Hepatocyte (in vitro differentiated cells): ENCODE measurements around the gene IREB2. TPM values are rescaled to one million over a fixed set of nuclear protein-coding genes. Genes with fewer than 3 reads are reported as not detected.
"Not testable (repeated sequence)": the region's sequence is repeated elsewhere in the genome, so short reads cannot be mapped to it uniquely, and the experiment has no call there.

Experiments
- DNase-seq: peaks from one replicate; pipeline ENCODE4 v3.0.0-alpha.2; 2016; ENCODE audit warnings: low spot score
- H2AFZ ChIP-seq: fragments of 200-600 bp; sonication (generic); 2 replicates; pipeline ENCODE4 v1.6.0; 2016; ENCODE audit warnings: antibody characterized with exemption, mild to moderate bottlenecking
- H3K27ac ChIP-seq: fragments of 200-600 bp; sonication (generic); 2 replicates; pipeline ENCODE4 v1.5.1; 2016; ENCODE audit warnings: mild to moderate bottlenecking
- H3K27me3 ChIP-seq: fragments of 200-600 bp; sonication (generic); 2 replicates; pipeline ENCODE4 v1.6.1; 2016
- H3K36me3 ChIP-seq: fragments of 200-600 bp; sonication (generic); replicated peaks from 2 replicates; pipeline ENCODE4 v1.5.1; 2016; ENCODE audit warnings: low read depth; ENCODE audit not compliant: insufficient read depth
- H3K4me1 ChIP-seq: fragments of 200-600 bp; sonication (generic); 2 replicates; pipeline ENCODE4 v1.5.1; 2016; ENCODE audit warnings: mild to moderate bottlenecking, moderate library complexity; ENCODE audit not compliant: insufficient read depth
- H3K4me2 ChIP-seq: fragments of 200-600 bp; sonication (generic); 2 replicates; pipeline ENCODE4 v1.6.0; 2016
- H3K4me3 ChIP-seq: fragments of 200-600 bp; sonication (generic); 2 replicates; pipeline ENCODE4 v1.5.1; 2016; ENCODE audit warnings: mild to moderate bottlenecking
- H3K79me2 ChIP-seq: fragments of 200-600 bp; sonication (generic); 2 replicates; pipeline ENCODE4 v1.6.0; 2017; ENCODE audit warnings: mild to moderate bottlenecking
- H3K9me2 ChIP-seq: fragments of 200-600 bp; sonication (generic); replicated peaks from 2 replicates; pipeline ENCODE4 v1.6.0; 2017; ENCODE audit warnings: mild to moderate bottlenecking; ENCODE audit not compliant: insufficient read depth
- H3K9me3 ChIP-seq: fragments of 200-600 bp; sonication (generic); 2 replicates; pipeline ENCODE4 v1.5.1; 2016; ENCODE audit warnings: low read depth, mild to moderate bottlenecking
- H4K20me1 ChIP-seq: fragments of 200-600 bp; sonication (generic); 2 replicates; pipeline ENCODE4 v1.6.0; 2016; ENCODE audit warnings: mild to moderate bottlenecking; ENCODE audit not compliant: insufficient read depth, poor library complexity, severe bottlenecking
- EZH2 ChIP-seq: fragments of 200-600 bp; sonication (generic); IDR thresholded peaks from 2 replicates; pipeline ENCODE4 v1.6.1; 2016; ENCODE audit warnings: antibody characterized with exemption, mild to moderate bottlenecking, borderline replicate concordance
- EZH2phosphoT487 ChIP-seq: fragments of 200-600 bp; sonication (generic); IDR thresholded peaks from one replicate; pipeline ENCODE4 v1.6.1; 2018; ENCODE audit warnings: antibody characterized with exemption, mild to moderate bottlenecking, low read depth, moderate library complexity; ENCODE audit not compliant: unreplicated experiment, severe bottlenecking
- WGBS: methylation state at CpG from one replicate; pipeline ENCODE4 v1.1.6; 2016; ENCODE audit warnings: low lambda C conversion rate; ENCODE audit errors: missing lambda C conversion rate; 5-methylcytosine and 5-hydroxymethylcytosine counted together
- polyA plus RNA-seq: library from polyadenylated mRNA; unstranded; fragments of >200 nt; fragmentation: Nextera tagmentation; extraction: Ambion mirVana; gene quantifications from 2 replicates; pipeline ENCODE4 v1.2.1, GENCODE V29; 2016
- total RNA-seq: library from RNA; depleted of rRNA; stranded (reverse); fragments of >200 nt; gene quantifications from 2 replicates; pipeline ENCODE4 v1.2.3, GENCODE V29; 2014
- TF ChIP-seq, protein P1 (sequence below): fragments of 200-600 bp; sonication (generic); IDR thresholded peaks from 2 replicates; pipeline ENCODE4 v1.5.1; 2016; ENCODE audit warnings: antibody characterized with exemption, mild to moderate bottlenecking; ENCODE audit not compliant: poor library complexity

The IREB2 gene
- total and polyA plus RNA-seq, 2 experiments from 2014 or later, result 20.4 to 54.0 TPM

DNA sequence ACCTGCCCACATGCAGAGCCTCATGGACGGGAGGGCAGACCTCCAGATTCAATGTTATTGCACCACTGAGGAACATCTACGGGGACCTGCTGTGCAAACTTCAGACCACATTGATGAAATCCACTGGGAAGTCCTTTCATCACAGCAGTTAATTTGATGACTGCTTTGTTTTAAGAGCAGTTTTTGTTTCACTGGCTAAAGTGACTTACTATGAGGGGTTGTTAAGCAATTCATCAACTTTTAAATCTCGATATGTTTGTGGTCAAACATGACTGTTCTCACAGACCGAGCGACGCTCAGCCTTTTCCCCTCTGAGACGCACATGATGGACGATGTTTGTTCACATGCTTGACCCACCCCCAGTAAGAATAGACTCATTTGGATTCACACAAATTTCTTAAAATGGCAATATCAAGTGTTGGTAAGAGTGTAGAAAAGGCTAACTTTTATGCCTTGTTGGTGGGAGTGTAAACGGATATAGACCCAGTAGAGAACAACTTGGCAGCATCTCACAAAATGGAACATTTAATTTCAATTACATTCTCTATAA lies 35.9 kb upstream of the IREB2 start:
- TF ChIP-seq, protein P1, sequence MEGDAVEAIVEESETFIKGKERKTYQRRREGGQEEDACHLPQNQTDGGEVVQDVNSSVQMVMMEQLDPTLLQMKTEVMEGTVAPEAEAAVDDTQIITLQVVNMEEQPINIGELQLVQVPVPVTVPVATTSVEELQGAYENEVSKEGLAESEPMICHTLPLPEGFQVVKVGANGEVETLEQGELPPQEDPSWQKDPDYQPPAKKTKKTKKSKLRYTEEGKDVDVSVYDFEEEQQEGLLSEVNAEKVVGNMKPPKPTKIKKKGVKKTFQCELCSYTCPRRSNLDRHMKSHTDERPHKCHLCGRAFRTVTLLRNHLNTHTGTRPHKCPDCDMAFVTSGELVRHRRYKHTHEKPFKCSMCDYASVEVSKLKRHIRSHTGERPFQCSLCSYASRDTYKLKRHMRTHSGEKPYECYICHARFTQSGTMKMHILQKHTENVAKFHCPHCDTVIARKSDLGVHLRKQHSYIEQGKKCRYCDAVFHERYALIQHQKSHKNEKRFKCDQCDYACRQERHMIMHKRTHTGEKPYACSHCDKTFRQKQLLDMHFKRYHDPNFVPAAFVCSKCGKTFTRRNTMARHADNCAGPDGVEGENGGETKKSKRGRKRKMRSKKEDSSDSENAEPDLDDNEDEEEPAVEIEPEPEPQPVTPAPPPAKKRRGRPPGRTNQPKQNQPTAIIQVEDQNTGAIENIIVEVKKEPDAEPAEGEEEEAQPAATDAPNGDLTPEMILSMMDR, result no peak
- TF ChIP-seq EZH2phosphoT487, result no peak
- TF ChIP-seq EZH2, result no peak
- DNase-seq, result no peak

DNA sequence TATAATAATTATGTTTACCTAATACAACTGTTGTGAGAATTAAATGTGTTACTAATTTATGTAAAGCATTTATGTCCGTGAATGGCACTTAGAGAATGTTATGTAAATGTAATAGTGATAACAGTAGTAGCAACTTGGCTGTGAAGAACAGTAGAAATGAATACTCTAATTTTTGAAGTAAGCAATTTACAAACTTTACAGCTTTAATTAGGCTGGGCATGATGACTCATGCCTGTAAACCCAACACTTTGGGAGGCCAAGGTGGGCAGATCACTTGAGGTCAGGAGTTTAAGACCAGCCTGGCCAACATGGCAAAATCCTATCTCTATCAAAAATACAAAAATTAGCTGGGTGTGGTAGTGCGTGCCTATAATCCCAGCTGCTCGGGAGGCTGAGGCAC lies 33.9 kb upstream of the IREB2 start:
- 87% methylated on average over 3 of the region's 3 CpGs for WGBS

More for the DNA sequence above, 35.9 kb upstream of the IREB2 start:
- 87% methylated on average over 9 of the region's 9 CpGs for WGBS
- H3K27ac ChIP-seq, result no peak overlapping the region
- no peaks in the 10 kb centered on the region for H4K20me1 ChIP-seq
- H3K9me2 ChIP-seq, result no peaks in the 10 kb centered on the region
- no peaks in the 10 kb centered on the region for H3K27me3 ChIP-seq
- H3K79me2 ChIP-seq, result no peaks in the 10 kb centered on the region
- peaks cover 2% of the 10 kb centered on the region for H3K4me1 ChIP-seq
- H3K9me3 ChIP-seq, result no peaks in the 10 kb centered on the region
- no peak overlapping the region for H3K4me3 ChIP-seq
- no peak overlapping the region for H2AFZ ChIP-seq
- H3K36me3 ChIP-seq, result no peaks in the 10 kb centered on the region
- no peak overlapping the region for H3K4me2 ChIP-seq

DNA sequence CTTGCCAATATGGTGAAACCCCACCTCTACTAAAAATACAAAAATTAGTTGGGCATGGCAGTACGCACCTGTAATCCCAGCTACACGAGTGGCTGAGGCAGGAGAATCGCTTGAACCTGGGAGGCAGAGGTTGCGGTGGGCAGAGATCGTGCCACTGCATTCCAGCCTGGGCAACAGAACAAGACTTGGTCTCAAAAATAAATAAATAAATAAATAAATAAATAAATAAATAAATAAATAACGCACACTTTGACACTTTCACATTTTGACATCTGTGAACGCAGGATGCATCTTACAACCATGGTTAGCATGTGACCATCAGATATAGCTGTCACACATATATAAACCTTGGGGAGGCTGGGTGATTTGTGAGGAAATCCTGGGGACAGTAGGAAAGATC lies 33.2 kb upstream of the IREB2 start:
- H3K9me3 ChIP-seq, DNase-seq, H3K4me1 ChIP-seq, H3K9me2 ChIP-seq, H3K27me3 ChIP-seq, H4K20me1 ChIP-seq, H3K4me2 ChIP-seq, H2AFZ ChIP-seq, H3K27ac ChIP-seq, H3K4me3 ChIP-seq, H3K36me3 ChIP-seq, H3K79me2 ChIP-seq: not testable (repeated sequence)
- whole genome bisulfite sequencing, result 95% methylated on average over 7 of the region's 7 CpGs

More for the DNA sequence above, 33.9 kb upstream of the IREB2 start:
- peaks cover 4% of the 10 kb centered on the region for H3K4me1 ChIP-seq
- no peak overlapping the region for H3K4me3 ChIP-seq
- no peaks in the 10 kb centered on the region for H3K36me3 ChIP-seq
- H3K27ac ChIP-seq, result no peak overlapping the region
- TF ChIP-seq, protein P1, result no peak
- TF ChIP-seq EZH2phosphoT487 (no peak), EZH2 (no peak)
- no peak overlapping the region for H2AFZ ChIP-seq
- no peaks in the 10 kb centered on the region for H3K9me2 ChIP-seq
- H3K79me2 ChIP-seq, result no peaks in the 10 kb centered on the region
- H3K4me2 ChIP-seq, result no peak overlapping the region
- no peak for DNase-seq
- no peaks in the 10 kb centered on the region for H3K27me3 ChIP-seq
- H3K9me3 ChIP-seq, result no peaks in the 10 kb centered on the region
- H4K20me1 ChIP-seq, result no peaks in the 10 kb centered on the region

DNA sequence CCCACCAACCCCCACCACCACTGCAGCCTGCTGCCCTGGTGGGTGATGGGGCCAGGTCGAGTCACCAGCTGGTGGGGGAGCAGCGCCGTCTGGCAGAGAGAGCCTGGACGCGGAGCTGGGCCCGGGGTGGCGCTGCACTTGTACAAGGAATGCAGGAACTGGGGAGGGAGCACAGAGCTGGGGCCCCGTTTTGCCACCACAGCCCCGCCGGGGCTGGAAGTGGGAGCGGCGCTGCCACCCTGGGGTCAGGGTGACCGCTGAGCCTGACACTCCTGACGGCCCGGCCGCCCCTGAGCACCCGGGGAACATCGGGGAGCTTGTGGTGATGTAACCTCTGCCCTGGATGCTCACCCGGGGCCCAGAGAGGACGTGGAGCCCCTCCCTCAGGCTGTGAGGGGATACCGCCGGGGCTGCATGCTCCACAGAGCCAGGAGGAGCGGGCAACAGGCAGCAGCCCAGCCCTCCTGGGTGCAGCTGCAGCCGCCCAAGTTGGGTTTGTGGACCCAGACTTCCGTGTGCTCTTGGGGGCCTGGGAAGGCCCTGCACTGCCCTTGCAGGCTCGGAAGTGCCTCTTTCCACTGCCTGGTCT lies 32.6 kb upstream of the IREB2 start:
- TF ChIP-seq EZH2, result no peak
- TF ChIP-seq EZH2phosphoT487, result no peak
- TF ChIP-seq, protein P1, result no peak
- Histone ChIP-seq H3K4me2 (no peak overlapping the region), H3K27me3 (no peaks in the 10 kb centered on the region), H3K9me2 (no peaks in the 10 kb centered on the region), H3K79me2 (no peaks in the 10 kb centered on the region), H3K27ac (no peak overlapping the region), H3K9me3 (no peaks in the 10 kb centered on the region), H4K20me1 (no peaks in the 10 kb centered on the region), H3K4me1 (peaks cover 4% of the 10 kb centered on the region), H3K4me3 (no peak overlapping the region), H3K36me3 (no peaks in the 10 kb centered on the region), H2AFZ (no peak overlapping the region)
- no peak for DNase-seq
- WGBS, result 75% methylated on average over 26 of the region's 26 CpGs
